Naive thymus-derived CD4-positive, alpha-beta T cell (primary cell): ENCODE results near the gene ZRSR2. TPM values are rescaled to one million over a fixed set of nuclear protein-coding genes. Genes with fewer than 3 reads are reported as not detected.
"Not testable (repeated sequence)": the region's sequence is repeated elsewhere in the genome, so short reads cannot be mapped to it uniquely, and the experiment has no call there.

Source experiments
- ATAC-seq: fragments of 150-1000 bp; cut with Tn5 transposase; 2 replicates; pipeline ENCODE4 v1.10.0; 2021; ENCODE audit warnings: mild to moderate bottlenecking, moderate library complexity
- CTCF ChIA-PET: fragments of 350-600 bp; sonication (Branson Sonifier 250); formaldehyde crosslinking; loops from one replicate; lab custom pipeline; 2021; ENCODE audit warnings: antibody characterized with exemption; lab: Charles Lee
- POLR2A ChIA-PET: fragments of 350-600 bp; sonication (Branson Sonifier 250); formaldehyde crosslinking; loops from one replicate; lab custom pipeline; 2021; ENCODE audit warnings: antibody characterized with exemption, inconsistent platforms; lab: Charles Lee
- DNase-seq, 9 donors: peaks; one replicate each; pipeline versions ENCODE4 v3.0.0 to v3.0.0-alpha.2; 2020 to 2022; ENCODE audit warnings: mixed read lengths in 1 of 9
- H3K27ac ChIP-seq: one replicate; pipeline ENCODE4 v1.7.0; 2013; ENCODE audit warnings: mild to moderate bottlenecking, low read depth, low read length, moderate library complexity
- H3K27me3 ChIP-seq, 2 donors: one replicate each; pipeline ENCODE4 v1.7.0; 2013; ENCODE audit warnings: low read length in 2 of 2, mild to moderate bottlenecking in 2 of 2, moderate library complexity in 2 of 2; ENCODE audit not compliant: control insufficient read depth in 2 of 2, insufficient read depth in 2 of 2
- H3K36me3 ChIP-seq, 3 experiments: 1 replicate in 2 of 3; 2 replicates in 1 of 3; pipeline ENCODE4 v1.7.0; 2013; ENCODE audit warnings: low read length in 3 of 3, mild to moderate bottlenecking in 3 of 3, moderate library complexity in 1 of 3; ENCODE audit not compliant: insufficient read depth in 3 of 3, control insufficient read depth in 2 of 3
- H3K4me1 ChIP-seq, 2 donors: one replicate each; pipeline ENCODE4 v1.7.0; 2013; ENCODE audit warnings: low read length in 2 of 2, mild to moderate bottlenecking in 2 of 2, moderate library complexity in 1 of 2; ENCODE audit not compliant: control insufficient read depth in 2 of 2, insufficient read depth in 2 of 2
- H3K4me3 ChIP-seq: 2 replicates; pipeline ENCODE4 v1.7.0; 2013; ENCODE audit warnings: mild to moderate bottlenecking, low read length
- H3K9me3 ChIP-seq, 3 experiments: 1 replicate in 2 of 3; 2 replicates in 1 of 3; pipeline ENCODE4 v1.7.0; 2013; ENCODE audit warnings: low read length in 3 of 3; ENCODE audit not compliant: control insufficient read depth in 2 of 3
- H3K27ac Mint-ChIP-seq, 9 donors: one replicate each; pipeline ENCODE4 v1.8.0; 2020 to 2022; ENCODE audit warnings: mixed read lengths in 9 of 9, mild to moderate bottlenecking in 8 of 9, moderate library complexity in 5 of 9, inconsistent platforms in 2 of 9
- H3K27me3 Mint-ChIP-seq, 5 donors: one replicate each; pipeline ENCODE4 v1.8.0; 2021 to 2022; ENCODE audit warnings: mixed read lengths in 5 of 5, mild to moderate bottlenecking in 1 of 5
- H3K36me3 Mint-ChIP-seq, 5 donors: one replicate each; pipeline ENCODE4 v1.8.0; 2020 to 2022; ENCODE audit warnings: mixed read lengths in 5 of 5, mild to moderate bottlenecking in 3 of 5, inconsistent platforms in 1 of 5
- H3K4me1 Mint-ChIP-seq, 7 donors: one replicate each; pipeline ENCODE4 v1.8.0; 2020 to 2022; ENCODE audit warnings: mixed read lengths in 7 of 7, mild to moderate bottlenecking in 3 of 7, inconsistent platforms in 1 of 7
- H3K4me3 Mint-ChIP-seq, 10 donors: one replicate each; pipeline ENCODE4 v1.8.0; 2020 to 2022; ENCODE audit warnings: mild to moderate bottlenecking in 10 of 10, mixed read lengths in 10 of 10, moderate library complexity in 6 of 10, inconsistent platforms in 2 of 10
- H3K9me3 Mint-ChIP-seq, 11 donors: one replicate each; pipeline ENCODE4 v1.8.0; 2020 to 2022; ENCODE audit warnings: mixed read lengths in 11 of 11, mild to moderate bottlenecking in 4 of 11, inconsistent platforms in 1 of 11, moderate library complexity in 1 of 11
- intact Hi-C, 2 donors: fragments of 100-400 bp; cut with micrococcal nuclease; formaldehyde crosslinking; loops; one replicate each; pipeline ENCODE4 v1.15.1; 2023
- polyA plus RNA-seq, 2 donors: library from polyadenylated mRNA; unstranded; fragments of 300-500 nt; fragmentation: Illumina TruSeq; gene quantifications; one replicate each; pipeline ENCODE4 v1.2.3, GENCODE V29; 2021
- total RNA-seq, 6 experiments: library from RNA in 5 of 6; stranded (reverse) in 5 of 6; gene quantifications; 1 replicate in 5 of 6; 2 replicates in 1 of 6; pipeline ENCODE4 v1.2.3 and lab custom pipeline; 2021 to 2026

Gene ZRSR2, protein sequence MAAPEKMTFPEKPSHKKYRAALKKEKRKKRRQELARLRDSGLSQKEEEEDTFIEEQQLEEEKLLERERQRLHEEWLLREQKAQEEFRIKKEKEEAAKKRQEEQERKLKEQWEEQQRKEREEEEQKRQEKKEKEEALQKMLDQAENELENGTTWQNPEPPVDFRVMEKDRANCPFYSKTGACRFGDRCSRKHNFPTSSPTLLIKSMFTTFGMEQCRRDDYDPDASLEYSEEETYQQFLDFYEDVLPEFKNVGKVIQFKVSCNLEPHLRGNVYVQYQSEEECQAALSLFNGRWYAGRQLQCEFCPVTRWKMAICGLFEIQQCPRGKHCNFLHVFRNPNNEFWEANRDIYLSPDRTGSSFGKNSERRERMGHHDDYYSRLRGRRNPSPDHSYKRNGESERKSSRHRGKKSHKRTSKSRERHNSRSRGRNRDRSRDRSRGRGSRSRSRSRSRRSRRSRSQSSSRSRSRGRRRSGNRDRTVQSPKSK
- total RNA-seq, result 10 to 100 TPM; 20.8 to 31.7 (median 25.4) TPM
- 10 to 100 TPM; 24.7 to 46.0 TPM for polyA plus RNA-seq
- 33.9 reads per million, percentile 63 among the genes with 10 or more reads in this experiment for total RNA-seq (lab: John Stamatoyannopoulos, UW)

DNA sequence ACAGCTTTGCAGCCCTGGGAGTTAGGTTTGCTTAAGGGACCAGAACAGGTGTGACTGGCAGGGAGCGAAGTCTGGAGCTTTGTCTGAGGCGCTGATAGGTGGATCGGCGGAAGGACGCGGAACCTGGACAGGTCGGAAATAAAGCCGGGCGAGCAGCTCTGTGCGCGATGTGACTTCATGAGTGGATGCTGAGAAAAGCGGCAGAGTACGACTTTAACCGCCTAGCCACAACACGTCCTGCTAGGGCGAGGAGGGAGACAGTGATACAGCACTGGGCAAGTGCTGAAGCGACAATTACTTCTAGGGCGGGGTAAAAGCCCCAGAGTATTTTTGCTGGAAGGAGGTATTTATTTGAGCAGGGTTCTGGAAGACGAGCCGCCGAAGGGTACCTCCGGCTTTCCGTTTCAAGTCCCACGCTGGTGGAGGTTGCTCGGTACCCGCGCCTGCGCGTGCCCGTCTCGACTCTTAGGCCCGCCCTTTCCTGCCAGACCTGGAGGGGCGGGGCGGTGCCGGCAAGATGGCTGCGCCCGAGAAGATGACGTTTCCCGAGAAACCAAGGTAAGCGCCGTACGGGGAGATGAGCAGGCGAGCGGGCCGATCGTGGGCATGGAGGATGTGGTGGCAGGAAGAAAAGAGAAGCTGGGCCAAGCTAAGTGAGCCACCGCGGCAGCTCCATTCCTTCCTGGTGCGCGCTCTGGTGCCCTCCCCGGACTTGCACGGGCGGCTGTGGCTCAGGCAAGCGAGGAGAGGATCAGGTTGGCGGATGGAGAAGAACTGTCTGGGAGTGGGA, at the start of gene ZRSR2:
Gene ZRSR2 (plus strand): TSS at position 506 of the 790 bp plus-strand sequence. CDS start 12 bp downstream, at position 518.
- Histone ChIP-seq H3K36me3 (peaks cover 0 to 12% (median 0%) of the 10 kb centered on the region in 3 experiments), H3K9me3 (no peaks in the 10 kb centered on the region), H3K27me3 (no peaks in the 10 kb centered on the region), H3K4me1 (peaks cover 9 to 10% of the 10 kb centered on the region in 2 donors), H3K27ac (peak within 1 kb of the TSS; percentile 93), H3K4me3 (peak within 1 kb of the TSS; percentile 92)
- H3K36me3 Mint-ChIP-seq, result peaks cover 0 to 25% (median 8%) of the 10 kb centered on the region in 5 donors
- H3K27me3 Mint-ChIP-seq, result no peaks in the 10 kb centered on the region
- DNase-seq, result peak; percentile 68 to 95 (median 91)
- H3K9me3 Mint-ChIP-seq, result peaks cover 0 to 2% (median 0%) of the 10 kb centered on the region in 11 donors
- POLR2A ChIA-PET, result interaction anchor here (0.9 to 3.6 kb wide), 10 partner anchors 10 to 459 kb away, joined by 3 to 30 read pairs (median 5); partner anchors contain the start of genes AP1S2 and CA5B
- peak within 1 kb of the TSS in 1 of 10 donors; percentile 48 for H3K4me3 Mint-ChIP-seq
- H3K27ac Mint-ChIP-seq, result no peak within 1 kb of the TSS
- ATAC-seq, result peak; percentile 95
- CTCF ChIA-PET, result no interaction called here
- peaks cover 0 to 36% (median 24%) of the 10 kb centered on the region in 7 donors for H3K4me1 Mint-ChIP-seq
- intact Hi-C loops, result loop anchor here (1.0 to 10.0 kb wide), 16 partner anchors 26 to 996 kb away; partner anchors contain the start of genes AP1S2 (in 2 of the 2), CA5B (in 2 of the 2), PIGA (in 2 of the 2) and SYAP1 (in 2 of the 2)

DNA sequence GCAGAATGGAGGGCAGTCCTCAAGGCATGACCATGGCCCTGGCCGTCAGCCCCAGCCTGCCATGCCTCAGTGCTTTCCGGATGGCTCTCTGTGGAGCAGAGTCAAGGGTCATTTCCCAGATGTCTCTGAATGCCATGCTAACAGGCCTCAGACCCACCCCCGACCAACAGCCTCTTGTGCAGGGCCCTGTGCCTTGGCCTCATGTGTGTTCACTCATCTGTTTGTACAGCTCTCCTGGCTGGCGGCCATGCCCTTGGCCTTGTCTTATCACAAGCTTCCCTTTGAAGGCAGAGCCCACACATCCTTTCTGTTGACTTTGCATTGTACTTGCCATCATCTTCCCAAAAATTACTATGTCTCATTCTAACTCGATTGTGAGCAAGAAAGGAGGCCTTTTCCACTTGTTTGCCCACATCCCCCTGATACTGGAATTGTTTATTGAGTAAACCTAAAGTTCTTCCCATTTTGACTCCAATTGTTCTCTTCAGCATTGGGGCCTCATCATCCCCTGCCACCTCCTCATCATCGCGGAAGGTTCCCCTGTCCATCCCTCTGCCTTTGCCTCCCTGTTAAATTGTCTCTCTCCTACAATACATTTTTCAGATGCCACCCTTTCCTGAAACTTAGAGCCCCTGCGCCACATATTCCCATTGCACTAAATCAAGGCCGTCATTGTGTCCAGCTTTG, 46.0 kb upstream of the ZRSR2 start:
- Mint-ChIP-seq H3K4me3 (peak overlapping the region in 5 of 10 donors; percentile 22 to 57 (median 31)), H3K27ac (peak overlapping the region in 7 of 9 donors; percentile 43 to 76 (median 56)), H3K4me1 (peaks cover 28 to 91% (median 81%) of the 10 kb centered on the region in 7 donors), H3K27me3 (no peaks in the 10 kb centered on the region), H3K36me3 (peaks cover 7 to 66% (median 40%) of the 10 kb centered on the region in 5 donors), H3K9me3 (peaks cover 0 to 4% (median 0%) of the 10 kb centered on the region in 11 donors)
- Histone ChIP-seq H3K4me3 (no peak overlapping the region), H3K27ac (no peak overlapping the region), H3K36me3 (peaks cover 0 to 8% (median 0%) of the 10 kb centered on the region in 3 experiments), H3K4me1 (peaks cover 23 to 25% of the 10 kb centered on the region in 2 donors), H3K9me3 (no peaks in the 10 kb centered on the region), H3K27me3 (no peaks in the 10 kb centered on the region)
- DNase-seq, result no peak
- no peak for ATAC-seq
- intact Hi-C loops, result no loop called here
- ChIA-PET POLR2A (no interaction called here), CTCF (no interaction called here)

DNA sequence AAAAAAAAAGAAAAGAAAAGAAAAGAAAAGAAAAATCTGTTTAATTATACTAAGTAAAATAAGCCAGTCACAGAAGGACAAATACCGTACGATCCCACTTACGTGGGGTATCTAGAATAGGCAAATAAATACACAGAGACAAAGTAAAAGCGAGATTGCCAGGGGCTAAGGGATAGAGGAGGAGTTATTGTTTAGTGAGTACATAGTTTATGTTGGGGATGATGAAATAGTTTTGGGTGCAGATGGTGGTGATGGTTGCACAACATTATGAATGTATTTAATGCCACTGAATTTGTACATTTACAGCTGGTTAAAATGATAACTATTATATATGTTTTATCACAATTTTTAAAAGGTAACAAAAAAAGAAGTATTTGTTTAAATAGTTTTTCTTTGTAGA, 45.1 kb upstream of the ZRSR2 start:
- Histone ChIP-seq H3K4me1 (peaks cover 23% of the 10 kb centered on the region in 2 donors), H3K27ac (no peak overlapping the region), H3K4me3 (no peak overlapping the region), H3K36me3 (peaks cover 0 to 8% (median 0%) of the 10 kb centered on the region in 3 experiments), H3K27me3 (no peaks in the 10 kb centered on the region), H3K9me3 (no peaks in the 10 kb centered on the region)
- CTCF ChIA-PET, result no interaction called here
- Mint-ChIP-seq H3K4me3 (peak overlapping the region in 3 of 10 donors; percentile 5 to 27 (median 26)), H3K36me3 (peaks cover 7 to 66% (median 44%) of the 10 kb centered on the region in 5 donors), H3K27ac (peak overlapping the region in 5 of 9 donors; percentile 2 to 49 (median 41)), H3K9me3 (peaks cover 0 to 4% (median 0%) of the 10 kb centered on the region in 11 donors), H3K4me1 (peaks cover 37 to 91% (median 80%) of the 10 kb centered on the region in 7 donors), H3K27me3 (no peaks in the 10 kb centered on the region)
- ATAC-seq (peak; percentile 39), DNase-seq (no peak)
- POLR2A ChIA-PET, result interaction anchor here (0.6 to 0.8 kb wide), 2 partner anchors 9 to 46 kb away, joined by 3 to 4 read pairs; partner anchors contain the start of gene ZRSR2
- intact Hi-C loops, result no loop called here

DNA sequence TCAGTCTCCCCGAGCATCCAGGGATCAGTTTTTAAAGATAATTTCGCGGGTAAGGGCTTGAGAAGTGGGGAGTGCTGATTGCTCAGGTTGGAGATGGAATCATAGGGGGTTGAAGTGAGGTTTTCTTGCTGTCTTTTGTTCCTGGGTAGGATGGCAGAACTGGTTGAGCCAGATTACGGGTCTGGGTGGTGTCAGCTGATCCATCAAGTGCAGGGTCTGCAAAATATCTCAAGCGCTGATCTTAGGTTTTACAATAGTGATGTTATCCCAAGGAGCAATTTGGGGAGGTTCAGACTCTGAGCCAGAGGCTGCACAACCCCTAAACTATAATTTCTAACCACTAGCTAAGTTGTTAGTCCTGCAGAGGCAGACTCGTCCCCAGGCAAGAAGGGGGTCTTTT, 43.6 kb upstream of the ZRSR2 start:
- peaks cover 32 to 34% of the 10 kb centered on the region in 2 donors for H3K4me1 ChIP-seq
- ChIA-PET CTCF (interaction anchor here (1.0 to 1.9 kb wide), 2 partner anchors 8 to 12 kb away, joined by 3 to 9 read pairs; partner anchors contain the start of gene CA5B), POLR2A (interaction anchor here (0.7 to 10.4 kb wide), 2 partner anchors 8 to 12 kb away, joined by 3 to 162 read pairs; partner anchors contain the start of gene CA5B)
- H3K9me3 Mint-ChIP-seq, H3K36me3 ChIP-seq, intact Hi-C loops, H3K27me3 ChIP-seq, DNase-seq, H3K9me3 ChIP-seq, H3K27ac ChIP-seq, H3K27me3 Mint-ChIP-seq, ATAC-seq, H3K4me3 ChIP-seq: not testable (repeated sequence)
- peak overlapping the region in 8 of 9 donors; percentile 46 to 98 (median 77) for H3K27ac Mint-ChIP-seq
- H3K36me3 Mint-ChIP-seq, result peaks cover 7 to 62% (median 44%) of the 10 kb centered on the region in 5 donors
- H3K4me1 Mint-ChIP-seq, result peaks cover 43 to 97% (median 86%) of the 10 kb centered on the region in 7 donors
- peak overlapping the region in 2 of 10 donors; percentile 18 to 27 for H3K4me3 Mint-ChIP-seq

DNA sequence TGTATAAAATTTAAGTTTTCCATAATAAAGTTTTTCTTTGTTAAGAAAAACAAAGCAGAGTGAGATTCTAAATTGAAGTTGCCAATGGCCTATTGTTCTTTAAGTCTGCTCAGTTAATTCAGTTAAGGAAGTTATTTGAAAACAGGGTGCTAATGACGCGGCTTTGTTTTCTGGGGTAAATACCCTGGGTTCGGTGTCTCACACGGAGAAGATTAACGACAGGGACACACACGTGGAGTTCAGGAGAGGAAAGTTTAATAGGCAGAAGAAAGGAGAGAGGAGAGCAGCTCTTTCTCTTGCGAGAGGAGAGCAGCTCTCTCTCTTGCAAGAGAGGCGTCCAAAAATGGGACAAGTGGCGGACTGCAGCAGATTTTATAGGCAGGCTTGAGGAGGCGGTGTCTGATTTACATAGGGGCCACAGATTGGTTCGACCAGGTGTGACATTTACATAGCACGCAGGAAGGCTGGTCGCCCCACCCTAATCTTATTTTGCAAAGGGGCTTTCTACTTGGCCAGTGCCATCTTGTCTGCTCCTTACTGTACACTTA, 42.6 kb upstream of the ZRSR2 start:
- H3K9me3 ChIP-seq, result no peaks in the 10 kb centered on the region
- no peak for DNase-seq
- ChIA-PET CTCF (interaction anchor here (1.0 to 1.9 kb wide), 3 partner anchors 9 to 60 kb away, joined by 3 to 9 read pairs (median 3); partner anchors contain the start of gene CA5B), POLR2A (interaction anchor here (0.6 to 10.4 kb wide), 3 partner anchors 9 to 43 kb away, joined by 3 to 162 read pairs (median 4); partner anchors contain the start of genes CA5B and ZRSR2)
- Mint-ChIP-seq H3K9me3 (peaks cover 0 to 4% (median 0%) of the 10 kb centered on the region in 11 donors), H3K27me3 (no peaks in the 10 kb centered on the region), H3K4me1 (peaks cover 39 to 97% (median 82%) of the 10 kb centered on the region in 7 donors), H3K4me3 (peak overlapping the region in 2 of 10 donors; percentile 8 to 18), H3K36me3 (peaks cover 0 to 55% (median 37%) of the 10 kb centered on the region in 5 donors), H3K27ac (peak overlapping the region in 8 of 9 donors; percentile 51 to 98 (median 75))
- no peak for ATAC-seq
- no peak overlapping the region for H3K27ac ChIP-seq
- H3K36me3 ChIP-seq, result peaks cover 0 to under 1% (median 0%) of the 10 kb centered on the region in 3 experiments
- intact Hi-C loops, result no loop called here
- no peak overlapping the region for H3K4me3 ChIP-seq
- H3K27me3 ChIP-seq, result no peaks in the 10 kb centered on the region
- peaks cover 36 to 43% of the 10 kb centered on the region in 2 donors for H3K4me1 ChIP-seq
